ENCODE results near the gene PRR11. TPM values are rescaled to one million over a fixed set of nuclear protein-coding genes. Genes with fewer than 3 reads are reported as not detected.

Gene PRR11
- total and polyA plus RNA-seq, 2 of the 8 experiments (the other 6 are each of a cell fraction or from before 2014, with no cell fraction given): 32.7 to 83.0 TPM

DNA sequence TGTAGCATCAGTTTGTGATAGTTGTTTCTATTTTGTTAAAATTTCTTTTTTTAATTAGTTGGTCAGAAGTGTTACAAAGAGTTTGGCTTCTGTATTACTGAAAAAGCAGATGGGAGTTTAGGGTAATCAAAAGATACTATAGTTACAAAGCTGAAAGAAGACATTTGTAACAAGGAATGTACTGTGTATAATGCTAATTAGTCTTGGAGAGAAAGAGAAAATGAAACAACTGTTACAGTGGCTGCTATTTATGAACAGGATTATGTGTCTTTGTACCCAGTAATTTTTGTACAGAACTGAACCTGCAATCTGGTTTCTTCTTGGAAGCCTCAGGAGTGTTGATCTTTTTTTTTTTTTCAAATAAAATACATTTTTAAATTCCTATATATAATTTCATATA is 79.1 kb downstream of the PRR11 start:
- H3K4me3 ChIP-seq (ENCODE audit: extremely low read depth in 1 of 4, insufficient read depth in 2 of 4, low read depth in 3 of 4, low read length in 4 of 4): no peak overlapping the region
- no peak overlapping the region for H4K91ac ChIP-seq (replicated peaks; ENCODE audit: insufficient read length, low read length)
- no peak overlapping the region for H3K18ac ChIP-seq (ENCODE audit: extremely low read depth, low read length)
- no peak overlapping the region for H2BK20ac ChIP-seq (ENCODE audit: low read length)
- DNase-seq (ENCODE audit: low read depth in 1 of 2, low spot score in 2 of 2): no peak
- H3K4me2 ChIP-seq (ENCODE audit: insufficient read depth in 1 of 2, low read depth in 2 of 2, low read length in 2 of 2): no peak overlapping the region
- H4K5ac ChIP-seq (ENCODE audit: insufficient read length, low read depth, low read length): no peak overlapping the region
- H3K14ac ChIP-seq (ENCODE audit: insufficient read length): no peak overlapping the region
- H3K56ac ChIP-seq (replicated peaks; ENCODE audit: insufficient read length, low read depth, low read length): no peak overlapping the region
- no peak overlapping the region for H2AFZ ChIP-seq (ENCODE audit: low read length)
- no peaks in the 10 kb centered on the region for H3K79me2 ChIP-seq (ENCODE audit: control insufficient read depth in 1 of 2, insufficient read depth in 2 of 2, low read length in 2 of 2)
- H3K4ac ChIP-seq (replicated peaks; ENCODE audit: insufficient read length, low read depth, low read length): no peak overlapping the region
- H2BK120ac ChIP-seq (replicated peaks; ENCODE audit: low read depth, low read length): no peak overlapping the region
- H3K23ac ChIP-seq (ENCODE audit: insufficient read length): no peak overlapping the region
- no peak overlapping the region for H3K27ac ChIP-seq (ENCODE audit: low read depth, low read length)
- H3K9ac ChIP-seq (replicated peaks in 1 of 4; ENCODE audit: extremely low read depth in 1 of 4, low read depth in 3 of 4, low read length in 3 of 4): no peak overlapping the region
- no peak overlapping the region for H2BK5ac ChIP-seq (ENCODE audit: low read depth, low read length)
- H3K27me3 ChIP-seq (replicated peaks in 1 of 4; ENCODE audit: control insufficient read depth in 3 of 4, extremely low read depth in 1 of 4, insufficient read depth in 3 of 4, low read length in 3 of 4): no peaks in the 10 kb centered on the region
- no peaks in the 10 kb centered on the region for H3K23me2 ChIP-seq (ENCODE audit: low read depth, low read length)
- H4K8ac ChIP-seq (ENCODE audit: extremely low read depth, insufficient read depth, low read length): no peak overlapping the region
- no peak overlapping the region for H2AK5ac ChIP-seq (ENCODE audit: low read depth, low read length)
- no peak overlapping the region for H2BK15ac ChIP-seq (ENCODE audit: low read length)
- no peaks in the 10 kb centered on the region for H3K4me1 ChIP-seq (replicated peaks in 1 of 4; ENCODE audit: control insufficient read depth in 3 of 4, insufficient read depth in 4 of 4, low read length in 3 of 4)
- H3K9me3 ChIP-seq (ENCODE audit: insufficient read depth in 2 of 2, low read depth in 1 of 2, low read length in 1 of 2): no peaks in the 10 kb centered on the region
- H2BK12ac ChIP-seq (ENCODE audit: low read depth, low read length): no peak overlapping the region
- no peaks in the 10 kb centered on the region for H4K20me1 ChIP-seq (replicated peaks in 1 of 2; ENCODE audit: control insufficient read depth in 1 of 2, insufficient read depth in 2 of 2, low read length in 2 of 2)
- no peak for FAIRE-seq
- ChIA-PET POLR2A (ENCODE audit: partially characterized antibody) (no interaction called here), CTCF (ENCODE audit: partially characterized antibody) (no interaction called here)
- no peaks in the 10 kb centered on the region for H3K36me3 ChIP-seq (ENCODE audit: control insufficient read depth in 2 of 4, insufficient read depth in 4 of 4, low read length in 3 of 4)
- H3K79me1 ChIP-seq (ENCODE audit: low read depth, low read length): no peaks in the 10 kb centered on the region
- TF ChIP-seq SP2 (IDR thresholded peaks at IDR 0.05; ENCODE audit: low read length) (no peak), BRCA1 (IDR thresholded peaks at IDR 0.05; ENCODE audit: low read depth, low read length) (no peak), RXRA (IDR thresholded peaks at IDR 0.05; ENCODE audit: insufficient read depth, low read depth, low read length) (no peak), KDM1A (IDR thresholded peaks at IDR 0.05; ENCODE audit: borderline replicate concordance, low read length) (no peak), RNF2 (IDR thresholded peaks at IDR 0.05; ENCODE audit: borderline replicate concordance, low read depth, low read length, missing control alignments, poor library complexity, severe bottlenecking) (no peak), POU5F1 (IDR thresholded peaks at IDR 0.05; ENCODE audit: low read depth, low read length) (no peak), TAF1 (IDR thresholded peaks at IDR 0.05; ENCODE audit: low read depth, low read length) (no peak), KDM4A (IDR thresholded peaks at IDR 0.05; ENCODE audit: low read depth, low read length, severe bottlenecking) (no peak), HDAC2 (IDR thresholded peaks at IDR 0.05; ENCODE audit: borderline replicate concordance in 1 of 2, low read depth in 2 of 2, low read length in 2 of 2) (no peak), TAF7 (optimal IDR thresholded peaks at IDR 0.05; ENCODE audit: borderline replicate concordance, low read depth, low read length) (no peak), JUND (IDR thresholded peaks at IDR 0.05; ENCODE audit: low read length) (no peak), NANOG (IDR thresholded peaks at IDR 0.05; ENCODE audit: insufficient read depth, low read depth, low read length, poor library complexity, severe bottlenecking) (no peak), CBX8 (IDR thresholded peaks at IDR 0.05; ENCODE audit: borderline replicate concordance, low read depth, low read length) (no peak)
- TF ChIP-seq, protein P1, sequence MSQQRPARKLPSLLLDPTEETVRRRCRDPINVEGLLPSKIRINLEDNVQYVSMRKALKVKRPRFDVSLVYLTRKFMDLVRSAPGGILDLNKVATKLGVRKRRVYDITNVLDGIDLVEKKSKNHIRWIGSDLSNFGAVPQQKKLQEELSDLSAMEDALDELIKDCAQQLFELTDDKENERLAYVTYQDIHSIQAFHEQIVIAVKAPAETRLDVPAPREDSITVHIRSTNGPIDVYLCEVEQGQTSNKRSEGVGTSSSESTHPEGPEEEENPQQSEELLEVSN (IDR thresholded peaks at IDR 0.05): no peak

Data from H1 (cell line).